Placental pericyte (primary cell): ENCODE measurements around the gene ZNF205. TPM values are rescaled to one million over a fixed set of nuclear protein-coding genes. Genes with fewer than 3 reads are reported as not detected.

Experiments
- small RNA-seq: library from RNA; depleted of rRNA; stranded (forward); fragments of <200 nt; gene quantifications from one replicate; pipeline ENCODE3, GENCODE V24; 2012; ENCODE audit warnings: low replicate concordance
- total RNA-seq: library from RNA; depleted of rRNA; stranded (reverse); fragments of >200 nt; gene quantifications from 2 replicates; pipeline ENCODE4 v1.2.3, GENCODE V29; 2012

The ZNF205 gene
- total RNA-seq = 17.9 and 20.0 TPM in 2 replicates

GRCh38 chr16:3112058-3112880 lies at the start of gene ZNF205:
Gene ZNF205, plus strand, starts transcription at chr16:3112586. Its CDS starts 845 bp downstream, at chr16:3113431.

GRCh38 chr16:3065069-3065741 lies 47.2 kb upstream of the ZNF205 start, which contains the start of gene IL32:
Gene IL32, plus strand, starts transcription at chr16:3065640. Its CDS starts 172 bp downstream, at chr16:3065812.

GRCh38 chr16:3098459-3099394 lies 13.7 kb upstream of the ZNF205 start, which contains the start of gene ZSCAN10:
Gene ZSCAN10, minus strand, starts transcription at chr16:3099294. Its CDS starts 6,357 bp downstream, at chr16:3092937.

GRCh38 chr16:3134338-3135125 lies 22.1 kb downstream of the ZNF205 start, which contains the start of gene ZNF213:
Gene ZNF213, plus strand, starts transcription at chr16:3135029. Its CDS starts 2,252 bp downstream, at chr16:3137281.

Small RNAs within 50 kb of the gene (small RNA-seq; reads per million reads assigned to genes)
- 0.16 reads per million for gene RNU1-22P

Other genes with a start within 250 kb of the ZNF205 start
- 53.0 and 83.3 TPM in 2 replicates for gene FLYWCH2, start 229.4 kb upstream of the ZNF205 start, total RNA-seq
- 42.2 and 55.8 TPM in 2 replicates for gene FLYWCH1, start 200.7 kb upstream of the ZNF205 start, total RNA-seq
- gene KREMEN2, start 148.3 kb upstream of the ZNF205 start, total RNA-seq = not detected in 2 replicates
- 1.1 and 12.2 TPM in 2 replicates for gene PAQR4, start 143.2 kb upstream of the ZNF205 start, total RNA-seq
- 0.22 and 27.1 TPM in 2 replicates for gene PKMYT1, start 132.1 kb upstream of the ZNF205 start, total RNA-seq
- gene CLDN9, start 99.7 kb upstream of the ZNF205 start, total RNA-seq = not detected in 2 replicates
- 0.14 and 0.22 TPM in 2 replicates for gene CLDN6, start 94.4 kb upstream of the ZNF205 start, total RNA-seq
- gene TNFRSF12A, start 92.2 kb upstream of the ZNF205 start, total RNA-seq = 216 and 619 TPM in 2 replicates
- 11.6 and 21.7 TPM in 2 replicates for gene HCFC1R1, start 88.6 kb upstream of the ZNF205 start, total RNA-seq
- gene THOC6, start 88.6 kb upstream of the ZNF205 start, total RNA-seq = 32.2 and 40.7 TPM in 2 replicates
- gene BICDL2, start 75.6 kb upstream of the ZNF205 start, total RNA-seq = under 0.01 TPM in 1 of 2 replicates, not detected in the other
- not detected in 2 replicates for gene MMP25, start 66.0 kb upstream of the ZNF205 start, total RNA-seq
- 3.7 and 21.7 TPM in 2 replicates for gene IL32, start 46.9 kb upstream of the ZNF205 start, total RNA-seq
- gene ZSCAN10, start 13.3 kb upstream of the ZNF205 start, total RNA-seq = not detected in 2 replicates
- 8.3 and 11.4 TPM in 2 replicates for gene ZNF213, start 22.4 kb downstream of the ZNF205 start, total RNA-seq
- gene OR1F1, start 75.6 kb downstream of the ZNF205 start, total RNA-seq = not detected in 2 replicates
- gene ZNF200, start 122.6 kb downstream of the ZNF205 start, total RNA-seq = 12.9 and 14.0 TPM in 2 replicates
- not detected in 2 replicates for gene MEFV, start 144.0 kb downstream of the ZNF205 start, total RNA-seq
- 49.5 and 54.7 TPM in 2 replicates for gene ZNF263, start 170.9 kb downstream of the ZNF205 start, total RNA-seq
- 2.4 and 3.6 TPM in 2 replicates for gene TIGD7, start 192.8 kb downstream of the ZNF205 start, total RNA-seq
- gene ZNF75A, start 192.9 kb downstream of the ZNF205 start, total RNA-seq = 22.3 and 28.1 TPM in 2 replicates
- 0.22 TPM in 1 of 2 replicates, not detected in the other for gene OR2C1, start 243.3 kb downstream of the ZNF205 start, total RNA-seq